HUES48 (cell line): Measurements from ENCODE around the gene PHETA1.

Experiments used
- H3K27ac ChIP-seq: one replicate; pipeline ENCODE4 v1.7.0; 2013; ENCODE audit warnings: low read depth, low read length, inconsistent platforms
- H3K27me3 ChIP-seq: 2 replicates; pipeline ENCODE4 v1.6.1; 2013; ENCODE audit warnings: mild to moderate bottlenecking, low read length; ENCODE audit not compliant: control insufficient read depth, insufficient read depth
- H3K36me3 ChIP-seq: 2 replicates; pipeline ENCODE4 v1.6.1; 2013; ENCODE audit warnings: low read length; ENCODE audit not compliant: control insufficient read depth, insufficient read depth
- H3K4me1 ChIP-seq: 2 replicates; pipeline ENCODE4 v1.6.1; 2013; ENCODE audit warnings: mild to moderate bottlenecking, low read length; ENCODE audit not compliant: control insufficient read depth, insufficient read depth
- H3K4me3 ChIP-seq: 2 replicates; pipeline ENCODE4 v1.5.1; 2013; ENCODE audit warnings: mild to moderate bottlenecking, low read depth, low read length
- H3K9ac ChIP-seq: 2 replicates; pipeline ENCODE4 v1.6.1; 2013; ENCODE audit warnings: mild to moderate bottlenecking, low read depth, low read length, moderate library complexity
- H3K9me3 ChIP-seq: 2 replicates; pipeline ENCODE4 v1.6.1; 2013; ENCODE audit warnings: low read length; ENCODE audit not compliant: control insufficient read depth, insufficient read depth

The PHETA1 gene

DNA sequence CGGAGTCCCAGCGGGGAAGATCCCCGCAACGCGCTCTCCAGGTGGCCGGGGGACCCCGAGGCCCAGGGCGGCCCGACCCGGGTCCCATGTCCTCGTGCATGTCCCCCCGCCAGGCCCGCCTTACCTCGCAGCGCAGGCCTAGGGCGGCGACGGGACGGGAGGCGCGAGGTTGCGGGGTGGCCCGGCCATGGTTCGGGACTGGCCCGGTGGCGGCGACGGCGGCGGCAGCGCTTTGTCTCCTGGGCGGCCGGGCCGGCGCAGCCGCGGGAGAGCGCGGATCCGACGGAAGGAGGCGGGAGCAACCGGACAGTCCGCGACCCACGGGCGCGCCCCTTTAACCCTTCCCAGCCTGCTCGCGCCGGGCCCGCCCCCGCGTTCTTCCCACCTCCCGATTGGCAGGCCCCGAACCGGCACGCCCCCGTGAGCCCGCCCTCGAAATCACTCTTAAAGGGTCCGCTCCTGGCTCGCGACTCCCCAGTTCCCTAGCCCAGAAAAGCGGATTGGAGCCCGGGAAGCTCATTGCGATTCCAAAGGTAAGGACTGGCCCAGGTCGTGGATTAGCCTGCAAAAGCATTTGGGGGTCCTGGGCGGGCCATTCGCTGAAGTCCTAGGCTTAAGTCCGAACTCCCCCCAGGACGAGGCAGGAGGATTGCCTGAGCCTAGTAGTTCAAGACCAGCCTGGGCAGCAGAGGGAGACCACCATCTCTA lies at the start of gene PHETA1:
PHETA1 (minus strand) TSS at position 308 of the 708 bp plus-strand sequence. CDS start 5,668 bp downstream, outside the sequence.
- Histone ChIP-seq H3K4me3 (peak within 1 kb of the TSS; percentile 86), H3K9ac (peak within 1 kb of the TSS; percentile 49; the same call in 1 of the 2 replicates), H3K4me1 (no peaks in the 10 kb centered on the region), H3K27ac (no peak within 1 kb of the TSS), H3K9me3 (no peaks in the 10 kb centered on the region), H3K27me3 (peaks cover 12% of the 10 kb centered on the region), H3K36me3 (peaks cover 3% of the 10 kb centered on the region; the same call in 1 of the 2 replicates)

DNA sequence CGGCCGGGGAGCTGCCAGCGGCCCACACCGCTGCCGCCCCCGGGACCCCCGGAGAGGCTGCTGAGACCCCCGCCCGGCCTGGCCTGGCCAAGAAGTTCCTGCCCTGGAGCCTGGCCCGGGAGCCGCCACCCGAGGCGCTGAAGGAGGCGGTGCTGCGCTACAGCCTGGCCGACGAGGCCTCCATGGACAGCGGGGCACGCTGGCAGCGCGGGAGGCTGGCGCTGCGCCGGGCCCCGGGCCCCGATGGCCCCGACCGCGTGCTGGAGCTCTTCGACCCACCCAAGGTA lies 49.6 kb upstream of the PHETA1 start:
- peaks cover 24% of the 10 kb centered on the region for H3K36me3 ChIP-seq
- peaks cover 16% of the 10 kb centered on the region for H3K4me1 ChIP-seq
- no peak overlapping the region for H3K4me3 ChIP-seq
- no peaks in the 10 kb centered on the region for H3K9me3 ChIP-seq
- no peaks in the 10 kb centered on the region for H3K27me3 ChIP-seq
- no peak overlapping the region for H3K27ac ChIP-seq
- H3K9ac ChIP-seq, result no peak overlapping the region

DNA sequence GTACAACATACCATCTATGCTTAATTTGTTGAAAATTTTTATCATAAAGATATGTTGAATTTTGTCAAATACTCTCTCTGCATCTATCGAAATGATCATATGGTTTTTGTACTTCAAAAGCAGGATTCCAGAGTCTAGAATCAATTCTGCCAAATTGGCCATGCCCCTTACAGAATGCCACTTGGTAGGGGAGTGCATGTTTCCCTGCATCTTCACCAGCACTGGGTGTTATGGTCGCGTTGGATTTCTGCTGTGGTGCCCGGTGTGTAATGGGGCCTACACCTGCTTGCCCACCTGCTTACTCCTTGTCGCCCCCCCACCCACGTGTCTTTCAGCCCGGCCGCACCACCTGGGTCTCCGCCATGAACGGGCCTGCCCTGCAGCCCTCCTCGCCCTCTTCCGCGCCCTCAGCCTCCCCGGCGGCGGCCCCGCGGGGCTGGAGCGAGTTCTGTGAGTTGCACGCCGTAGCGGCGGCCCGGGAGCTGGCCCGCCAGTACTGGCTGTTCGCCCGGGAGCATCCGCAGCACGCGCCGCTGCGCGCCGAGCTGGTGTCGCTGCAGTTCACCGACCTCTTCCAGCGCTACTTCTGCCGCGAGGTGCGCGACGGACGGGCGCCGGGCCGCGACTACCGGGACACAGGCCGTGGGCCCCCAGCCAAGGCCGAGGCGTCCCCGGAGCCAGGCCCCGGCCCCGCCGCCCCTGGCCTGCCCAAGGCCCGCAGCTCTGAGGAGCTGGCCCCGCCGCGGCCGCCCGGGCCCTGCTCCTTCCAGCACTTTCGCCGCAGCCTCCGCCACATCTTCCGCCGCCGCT lies 49.1 kb upstream of the PHETA1 start:
- H3K36me3 ChIP-seq, result peaks cover 24% of the 10 kb centered on the region
- H3K27ac ChIP-seq, result no peak overlapping the region
- no peak overlapping the region for H3K4me3 ChIP-seq
- H3K9ac ChIP-seq, result no peak overlapping the region
- H3K4me1 ChIP-seq, result peaks cover 22% of the 10 kb centered on the region
- H3K9me3 ChIP-seq, result no peaks in the 10 kb centered on the region
- H3K27me3 ChIP-seq, result no peaks in the 10 kb centered on the region

DNA sequence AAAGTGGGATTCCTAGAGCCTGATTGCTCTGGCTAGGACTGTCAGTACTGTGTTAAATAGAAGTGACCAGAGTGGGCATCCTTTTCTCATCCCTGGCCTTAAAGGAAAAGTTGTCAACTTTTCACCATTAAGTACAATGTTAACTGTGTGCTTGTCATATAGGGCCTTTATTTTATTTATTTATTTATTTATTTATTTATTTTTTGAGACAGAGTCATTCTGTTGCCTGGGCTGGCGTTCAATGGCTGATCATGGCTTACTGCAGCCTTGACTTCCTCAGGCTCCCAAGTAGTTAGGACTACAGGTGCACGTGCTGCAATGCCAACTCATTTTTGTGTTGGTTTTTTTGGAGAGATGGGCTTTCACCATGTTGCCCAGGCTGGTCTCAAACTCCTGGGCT lies 48.4 kb upstream of the PHETA1 start:
- H3K36me3 ChIP-seq, result peaks cover 24% of the 10 kb centered on the region
- H3K27me3 ChIP-seq, result no peaks in the 10 kb centered on the region
- no peaks in the 10 kb centered on the region for H3K9me3 ChIP-seq
- H3K4me1 ChIP-seq, result peaks cover 29% of the 10 kb centered on the region
- no peak overlapping the region for H3K4me3 ChIP-seq
- no peak overlapping the region for H3K9ac ChIP-seq
- H3K27ac ChIP-seq, result no peak overlapping the region

DNA sequence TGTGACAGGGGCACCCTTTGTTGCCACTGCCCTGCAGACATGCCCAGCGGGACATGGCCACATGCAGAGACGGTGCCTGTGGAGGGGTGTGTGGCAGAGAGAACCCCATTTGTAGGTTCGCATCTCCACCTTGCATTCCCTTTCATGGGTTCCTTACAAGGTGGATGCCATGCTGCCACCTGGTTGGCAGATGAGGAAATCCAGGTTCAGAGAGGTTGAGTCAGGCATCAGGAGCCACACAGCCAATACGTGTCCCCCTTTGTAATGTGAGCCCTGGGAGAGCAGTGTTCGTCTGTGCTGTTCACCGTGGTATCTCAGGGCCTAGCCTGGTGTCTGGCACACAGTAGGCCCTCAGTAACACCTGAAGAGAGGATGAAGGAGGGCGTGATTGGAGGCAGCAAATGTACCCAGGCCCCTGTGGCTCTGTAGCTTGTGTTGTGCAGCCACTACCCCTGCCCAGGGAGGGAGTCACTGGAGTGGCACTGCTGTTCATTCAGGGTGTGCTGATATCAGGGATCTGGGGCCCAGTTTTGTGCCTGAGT lies 45.9 kb upstream of the PHETA1 start:
- Histone ChIP-seq H3K4me1 (peaks cover 46% of the 10 kb centered on the region), H3K9ac (no peak overlapping the region), H3K27ac (no peak overlapping the region), H3K27me3 (no peaks in the 10 kb centered on the region), H3K4me3 (no peak overlapping the region), H3K36me3 (peaks cover 13% of the 10 kb centered on the region), H3K9me3 (no peaks in the 10 kb centered on the region)

DNA sequence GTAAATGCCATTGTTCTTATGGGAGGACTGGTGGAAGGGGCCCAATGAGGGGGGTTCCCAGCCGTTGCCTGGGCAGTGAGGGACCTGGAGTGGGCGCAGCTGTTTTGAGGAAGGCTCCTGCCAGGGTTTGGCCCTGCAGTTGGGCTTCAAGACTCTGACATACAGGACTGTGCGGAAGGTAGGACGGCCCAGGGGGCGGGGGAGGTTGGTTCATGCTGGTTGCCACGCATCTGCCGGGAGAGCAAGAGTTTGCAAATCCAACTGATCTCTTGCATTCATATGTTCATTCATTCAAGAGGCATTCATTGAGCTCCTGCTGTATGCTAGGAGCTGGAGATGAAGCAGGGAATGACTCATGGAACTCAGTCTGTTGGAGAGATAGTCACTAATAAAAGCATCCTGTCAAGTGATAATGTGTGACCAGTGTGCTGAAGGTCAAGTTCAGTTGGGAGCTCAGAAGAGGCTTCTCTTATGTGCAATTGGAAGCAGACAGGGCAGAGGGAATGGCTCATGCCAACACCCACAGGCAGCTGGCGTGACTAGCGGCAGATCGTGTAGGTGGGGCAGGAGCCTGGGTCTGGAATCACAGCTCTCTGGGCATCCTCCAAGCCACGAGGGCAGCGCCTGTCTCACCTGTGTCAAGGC lies 44.7 kb upstream of the PHETA1 start:
- Histone ChIP-seq H3K9me3 (no peaks in the 10 kb centered on the region), H3K36me3 (0 out of 2 replicates have a peak, but pooled peaks cover 3% of the 10 kb centered on the region), H3K9ac (no peak overlapping the region), H3K4me1 (peaks cover 53% of the 10 kb centered on the region), H3K4me3 (no peak overlapping the region), H3K27me3 (no peaks in the 10 kb centered on the region), H3K27ac (peak overlapping the region; percentile 85)

DNA sequence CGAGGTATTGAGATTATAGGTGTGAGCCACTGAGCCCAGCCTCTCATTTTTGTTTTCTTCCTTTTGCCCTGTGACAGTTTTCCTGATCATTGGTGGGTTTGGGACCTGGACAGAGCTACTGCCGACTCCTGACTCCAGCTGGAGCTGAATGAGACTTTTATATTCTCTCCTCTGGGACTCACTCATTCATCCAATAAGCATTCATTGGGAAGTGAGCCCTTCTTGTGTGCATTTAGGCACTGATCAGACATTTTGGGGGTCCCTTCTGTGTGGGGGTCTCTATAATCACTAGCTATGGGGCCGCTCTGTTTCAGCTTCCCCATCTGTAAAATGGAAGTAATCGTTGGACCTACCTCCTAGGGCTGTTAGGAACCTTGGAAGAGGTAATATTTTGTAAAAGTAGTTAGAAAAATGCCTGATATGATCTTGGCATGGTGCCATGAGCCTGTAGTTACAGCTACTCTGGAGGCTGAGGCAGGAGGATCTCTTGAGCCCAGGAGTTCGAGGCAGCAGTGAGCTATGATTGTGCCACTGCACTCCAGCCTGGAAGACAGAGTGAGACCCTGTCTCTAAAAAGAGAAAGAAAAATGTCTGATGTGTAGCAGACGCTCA lies 44.0 kb upstream of the PHETA1 start:
- Histone ChIP-seq H3K27me3 (no peaks in the 10 kb centered on the region), H3K9ac (no peak overlapping the region), H3K27ac (peak overlapping the region; percentile 85), H3K9me3 (no peaks in the 10 kb centered on the region), H3K4me3 (no peak overlapping the region), H3K36me3 (0 out of 2 replicates have a peak, but pooled peaks cover 3% of the 10 kb centered on the region), H3K4me1 (peaks cover 56% of the 10 kb centered on the region)

GRCh38 chr12:111412007-111412829 lies 43.3 kb upstream of the PHETA1 start:
- H3K36me3 ChIP-seq, result 0 out of 2 replicates have a peak, but pooled peaks cover 3% of the 10 kb centered on the region
- H3K9ac ChIP-seq, result no peak overlapping the region
- H3K9me3 ChIP-seq, result no peaks in the 10 kb centered on the region
- H3K4me3 ChIP-seq, result peak overlapping the region; percentile 9; the same call in 1 of the 2 replicates
- H3K4me1 ChIP-seq, result peaks cover 63% of the 10 kb centered on the region
- peak overlapping the region; percentile 85 for H3K27ac ChIP-seq
- H3K27me3 ChIP-seq, result no peaks in the 10 kb centered on the region

DNA sequence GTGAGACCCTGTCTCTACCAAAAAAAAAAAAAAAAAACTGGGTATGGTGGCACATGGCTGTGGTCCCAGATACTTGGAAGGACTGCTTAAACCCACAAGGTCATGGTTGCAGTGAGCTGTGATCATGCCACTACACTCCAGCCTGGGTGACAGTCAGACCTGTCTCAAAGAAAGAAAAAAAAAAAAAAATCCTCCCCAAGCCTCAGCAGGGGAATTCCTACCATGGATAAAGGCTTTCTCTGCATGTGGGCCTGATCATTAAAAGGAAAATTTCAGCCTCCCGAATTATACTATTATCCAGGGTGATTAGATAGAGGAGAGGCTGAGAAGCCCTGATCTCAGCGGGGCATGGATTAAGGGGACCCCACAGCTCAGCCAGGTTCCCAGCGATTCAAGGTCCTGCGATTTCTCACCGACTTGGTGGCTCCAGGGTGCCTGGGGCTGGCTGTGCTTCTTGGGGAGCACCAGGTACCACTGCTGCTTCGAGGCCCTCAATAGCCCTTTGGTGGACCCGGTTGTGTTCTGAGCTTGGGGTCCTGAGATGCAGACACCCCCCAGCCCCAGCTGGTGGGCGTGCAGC lies 42.4 kb upstream of the PHETA1 start:
- Histone ChIP-seq H3K9ac (no peak overlapping the region), H3K27me3 (no peaks in the 10 kb centered on the region), H3K27ac (peak overlapping the region; percentile 85), H3K4me1 (peaks cover 68% of the 10 kb centered on the region), H3K4me3 (peak overlapping the region; percentile 9; the same call in 1 of the 2 replicates), H3K9me3 (no peaks in the 10 kb centered on the region), H3K36me3 (no peaks in the 10 kb centered on the region)
